SH-SY5Y (cell line): ENCODE measurements around the gene PTPN4.

ENCODE experiments used
- GATA2 ChIP-seq: IDR thresholded peaks from 2 replicates; pipeline ENCODE4 v1.6.1; 2011; ENCODE audit warnings: mild to moderate bottlenecking, low read depth, low read length
- GATA3 ChIP-seq: IDR thresholded peaks from 2 replicates; pipeline ENCODE4 v1.6.1; 2011; ENCODE audit warnings: low read depth, mild to moderate bottlenecking, low read length, moderate library complexity

DNA sequence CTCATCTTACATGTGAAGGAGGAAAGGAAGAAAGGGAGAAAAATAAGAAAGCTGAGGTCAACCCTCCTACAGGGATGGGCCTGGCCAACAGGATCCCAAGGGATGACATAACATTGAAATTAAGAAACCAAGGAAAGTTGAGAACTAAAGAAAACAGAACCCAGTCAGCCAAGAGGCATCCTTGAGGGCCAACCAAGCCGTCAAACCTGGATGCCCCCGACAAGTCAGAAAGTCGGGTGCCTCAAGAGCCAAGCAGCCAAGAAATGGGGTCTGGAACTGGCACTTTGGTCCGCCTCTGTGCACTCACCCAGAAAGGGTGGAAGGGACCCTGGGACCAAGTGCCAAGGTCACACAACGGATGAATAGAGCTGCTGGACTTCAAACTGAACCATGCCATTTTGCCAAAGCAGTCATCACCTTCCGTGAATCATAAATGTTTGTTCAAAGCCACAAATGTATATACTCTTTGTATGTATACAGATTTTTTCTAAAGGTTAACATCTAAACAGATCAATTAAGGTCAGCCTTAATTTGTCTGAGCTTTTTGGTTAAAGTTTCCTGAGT, 27.0 kb upstream of the PTPN4 start:
- TF ChIP-seq GATA2, result no peak
- TF ChIP-seq GATA3, result no peak
